HL-60 (cell line): ENCODE measurements around the gene CAMK2D.
A peak's percentile ranks its signal among the peaks of the same experiment; 100 is the strongest.

Source experiments
- DNase-seq, 2 experiments: peaks; one replicate each; pipeline ENCODE4 v3.0.0-alpha.2; 2010 to 2020; ENCODE audit warnings: low read depth in 1 of 2, low spot score in 1 of 2
- H3K27ac ChIP-seq: fragments of 250-450 bp; sonication (Bioruptor Pico); replicated peaks from 2 replicates; pipeline ENCODE4 v1.5.1; 2020; ENCODE audit warnings: mild to moderate bottlenecking, moderate library complexity
- H3K27me3 ChIP-seq: fragments of 250-450 bp; sonication (Bioruptor Pico); 2 replicates; pipeline ENCODE4 v1.5.1; 2021; ENCODE audit warnings: mild to moderate bottlenecking, moderate library complexity; ENCODE audit not compliant: insufficient read depth, poor library complexity, severe bottlenecking
- H3K4me3 ChIP-seq: replicated peaks from 2 replicates; pipeline ENCODE4 v1.5.1; 2011; ENCODE audit warnings: mild to moderate bottlenecking, control low read depth, low read length; ENCODE audit not compliant: insufficient read depth
- CTCF ChIP-seq: IDR thresholded peaks from one replicate; pipeline ENCODE4 v1.5.1; 2011; ENCODE audit warnings: low read length, control low read depth, inconsistent platforms; ENCODE audit not compliant: insufficient read depth
- GABPA ChIP-seq: IDR thresholded peaks from 2 replicates; pipeline ENCODE4 v1.6.1; 2012; ENCODE audit warnings: low read depth
- POLR2AphosphoS5 ChIP-seq: IDR thresholded peaks from 2 replicates; pipeline ENCODE4 v1.6.1; 2012; ENCODE audit warnings: low read depth
- REST ChIP-seq: IDR thresholded peaks from 2 replicates; pipeline ENCODE4 v1.6.1; 2012; ENCODE audit warnings: low read depth; ENCODE audit not compliant: insufficient replicate concordance
- SPI1 ChIP-seq: IDR thresholded peaks from 2 replicates; pipeline ENCODE4 v1.6.1; 2012; ENCODE audit warnings: low read depth, mild to moderate bottlenecking, borderline replicate concordance

CAMK2D gene

DNA sequence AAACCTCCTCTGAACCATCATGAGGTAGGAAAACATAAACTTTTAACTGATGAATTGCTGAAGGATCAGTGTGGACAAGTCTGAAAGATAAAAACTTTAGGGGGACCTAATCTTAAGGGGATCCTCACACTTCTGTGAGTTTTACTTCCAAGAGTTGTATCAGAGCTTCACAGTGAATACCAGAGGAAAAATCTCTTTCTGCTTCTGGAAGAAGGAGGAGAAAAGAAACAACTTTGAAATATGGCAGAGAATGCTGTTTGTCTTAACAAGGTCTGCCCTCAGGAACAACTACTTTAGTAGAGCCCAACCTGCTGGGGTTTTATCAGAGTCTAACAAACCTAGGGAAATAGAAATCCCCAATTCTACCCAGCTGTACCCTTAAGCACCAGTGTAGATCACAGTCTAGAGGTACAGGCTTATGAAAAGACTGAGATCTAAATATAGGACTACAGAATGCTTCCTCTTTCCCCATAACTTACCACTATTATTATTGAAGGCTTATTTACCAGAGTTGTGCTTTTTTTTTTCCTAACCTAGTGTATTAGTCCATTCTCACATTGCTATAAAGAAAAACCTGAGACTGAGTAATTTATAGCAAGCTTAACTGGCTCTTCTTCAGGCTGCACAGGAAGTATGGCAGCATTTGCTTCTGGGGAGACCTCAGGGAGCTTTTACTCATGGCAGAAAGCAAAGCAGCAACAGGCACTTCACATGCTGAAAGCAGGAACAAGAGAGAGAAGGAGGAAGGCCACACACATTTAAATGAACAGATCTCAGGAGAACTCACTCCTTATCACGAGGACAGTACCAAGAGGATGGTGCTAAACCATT is 167.9 kb downstream of the CAMK2D start:
- no peak for DNase-seq
- Histone ChIP-seq H3K4me3 (no peak overlapping the region), H3K27ac (no peak overlapping the region), H3K27me3 (no peaks in the 10 kb centered on the region)
- TF ChIP-seq REST, result no peak
- no peak for TF ChIP-seq GABPA
- no peak for TF ChIP-seq POLR2AphosphoS5
- TF ChIP-seq SPI1, result no peak

GRCh38 chr4:113591982-113592381 is 169.6 kb downstream of the CAMK2D start:
- no peaks in the 10 kb centered on the region for H3K27me3 ChIP-seq

GRCh38 chr4:113588895-113589668 is 172.5 kb downstream of the CAMK2D start:
- no peak overlapping the region for H3K4me3 ChIP-seq

More at GRCh38 chr4:113591982-113592381, 169.6 kb downstream of the CAMK2D start:
- H3K27ac ChIP-seq, result no peak overlapping the region
- DNase-seq, result no peak
- TF ChIP-seq POLR2AphosphoS5, result no peak
- TF ChIP-seq SPI1, result no peak
- no peak for TF ChIP-seq REST
- no peak overlapping the region for H3K4me3 ChIP-seq

More at GRCh38 chr4:113588895-113589668, 172.5 kb downstream of the CAMK2D start:
- Histone ChIP-seq H3K27me3 (peaks cover 2% of the 10 kb centered on the region), H3K27ac (no peak overlapping the region)
- peak in 1 of 2 experiments; percentile 2 for DNase-seq
- TF ChIP-seq SPI1, result peak; percentile 88
- no peak for TF ChIP-seq GABPA
- no peak for TF ChIP-seq CTCF
- no peak for TF ChIP-seq POLR2AphosphoS5
- no peak for TF ChIP-seq REST
